Stimulated activated CD4-positive, alpha-beta T cell treated with anti-CD3 and anti-CD28 coated beads, Interleukin-12 subunit alpha, Interleukin-12 subunit beta, amount 100 ng/mL, for 24 hours (primary cell): ENCODE results near the gene ATF2.

ENCODE experiments used
- DNase-seq, 2 experiments: peaks; one replicate each; pipeline ENCODE4 v3.0.0-alpha.2; 2020; ENCODE audit warnings: low read depth in 2 of 2

ATF2 gene

DNA sequence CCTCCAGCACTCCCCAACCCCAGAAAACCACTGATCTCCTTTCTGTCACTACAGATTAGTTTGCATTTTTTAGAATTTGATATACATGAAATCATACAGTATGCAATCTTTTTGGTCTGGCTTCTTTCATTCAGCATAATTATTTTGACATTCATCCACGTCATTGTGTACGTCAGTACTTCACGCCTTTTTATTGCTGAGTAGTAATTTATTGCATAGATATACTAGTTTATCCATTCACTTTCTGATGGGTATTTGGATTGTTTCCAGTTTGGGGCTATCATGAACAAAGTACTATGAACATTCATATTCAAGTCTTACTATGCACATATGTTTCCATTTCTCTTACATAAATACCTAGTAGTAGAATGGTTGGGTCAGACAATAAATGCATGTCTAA is 142.8 kb downstream of the ATF2 start:
- no peak for DNase-seq

DNA sequence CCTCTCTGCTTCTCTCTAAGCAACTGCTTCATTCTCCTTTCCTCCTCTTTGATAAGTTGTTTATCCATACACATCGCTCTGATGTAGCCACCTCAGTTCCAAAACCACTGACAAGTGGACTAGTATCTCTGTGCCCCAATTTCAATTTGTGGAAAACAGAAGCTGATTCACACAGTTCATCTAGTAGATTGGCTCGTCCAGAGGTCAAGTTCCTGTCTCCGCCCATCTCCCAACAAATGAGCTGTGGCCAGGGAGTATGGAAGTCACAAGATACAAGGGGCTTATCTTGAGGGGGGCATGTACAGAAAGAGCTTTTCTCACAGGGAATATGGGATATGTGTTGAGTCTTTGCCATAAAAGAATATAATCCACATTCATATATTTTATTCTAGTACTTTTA is 145.1 kb downstream of the ATF2 start:
- DNase-seq: no peak
